Suprapubic skin (tissue), 4 donors: ENCODE results near the gene CIB4. TPM values are rescaled to one million over a fixed set of nuclear protein-coding genes. Genes with fewer than 3 reads are reported as not detected.

Experiments
- DNase-seq, 2 donors: peaks; one replicate each; pipeline ENCODE4 v3.0.0-alpha.2; 2019; ENCODE audit warnings: low spot score in 2 of 2
- H3K27ac ChIP-seq: fragments of 200-600 bp; sonication (generic); one replicate; pipeline ENCODE4 v1.5.1; 2019
- H3K27me3 ChIP-seq: fragments of 200-600 bp; sonication (generic); one replicate; pipeline ENCODE4 v1.5.1; 2019
- H3K36me3 ChIP-seq: fragments of 200-600 bp; sonication (generic); one replicate; pipeline ENCODE4 v1.5.1; 2019
- H3K4me1 ChIP-seq: fragments of 200-600 bp; sonication (generic); one replicate; pipeline ENCODE4 v1.5.1; 2019
- H3K4me3 ChIP-seq: fragments of 200-600 bp; sonication (generic); one replicate; pipeline ENCODE4 v1.5.1; 2019; ENCODE audit warnings: mild to moderate bottlenecking
- H3K9me3 ChIP-seq: fragments of 200-600 bp; sonication (generic); one replicate; pipeline ENCODE4 v1.5.1; 2019
- EP300 ChIP-seq: sonication (generic); formaldehyde crosslinking; IDR thresholded peaks from one replicate; pipeline ENCODE4 v1.6.1; 2017; ENCODE audit warnings: antibody characterized with exemption
- POLR2A ChIP-seq, 2 donors: fragments of 450-650 bp; IDR thresholded peaks; one replicate each; pipeline ENCODE4 v1.6.1; 2017; ENCODE audit warnings: antibody characterized with exemption in 2 of 2, mild to moderate bottlenecking in 2 of 2, moderate library complexity in 2 of 2
- POLR2AphosphoS5 ChIP-seq, 3 donors: sonication (generic); formaldehyde crosslinking; IDR thresholded peaks; one replicate each; pipeline ENCODE4 v1.6.1; 2017; ENCODE audit warnings: antibody characterized with exemption in 3 of 3
- WGBS: methylation state at CpG from one replicate; pipeline ENCODE4 v1.1.5; 2018; 5-methylcytosine and 5-hydroxymethylcytosine counted together
- total RNA-seq, 4 donors: library from RNA; depleted of rRNA; stranded (reverse); fragments of >200 nt; gene quantifications; one replicate each; pipeline ENCODE4 v1.1.0, GENCODE V29; 2016
- TF ChIP-seq, protein P1 (sequence below), 2 donors: fragments of 200-600 bp in 1 of 2; fragments of 450-650 bp in 1 of 2; sonication (generic) in 1 of 2; IDR thresholded peaks; one replicate each; pipeline ENCODE4 v1.5.1; 2016 to 2019; ENCODE audit warnings: antibody characterized with exemption in 2 of 2, mild to moderate bottlenecking in 1 of 2, moderate library complexity in 1 of 2

CIB4 gene
- total RNA-seq, 4 donors from 2014 or later, result not detected

- peaks cover 27% of the 10 kb centered on the region for H3K27me3 ChIP-seq
Measured at GRCh38 chr2:26621469-26622199, 19.5 kb downstream of the CIB4 start.

GRCh38 chr2:26620031-26620605, 21.0 kb downstream of the CIB4 start:
- Histone ChIP-seq H3K4me3 (no peak overlapping the region), H3K9me3 (no peaks in the 10 kb centered on the region), H3K27me3 (peaks cover 34% of the 10 kb centered on the region), H3K27ac (no peak overlapping the region), H3K4me1 (no peaks in the 10 kb centered on the region), H3K36me3 (no peaks in the 10 kb centered on the region)
- 65% methylated on average over 13 of the region's 14 CpGs for WGBS
- TF ChIP-seq, protein P1, sequence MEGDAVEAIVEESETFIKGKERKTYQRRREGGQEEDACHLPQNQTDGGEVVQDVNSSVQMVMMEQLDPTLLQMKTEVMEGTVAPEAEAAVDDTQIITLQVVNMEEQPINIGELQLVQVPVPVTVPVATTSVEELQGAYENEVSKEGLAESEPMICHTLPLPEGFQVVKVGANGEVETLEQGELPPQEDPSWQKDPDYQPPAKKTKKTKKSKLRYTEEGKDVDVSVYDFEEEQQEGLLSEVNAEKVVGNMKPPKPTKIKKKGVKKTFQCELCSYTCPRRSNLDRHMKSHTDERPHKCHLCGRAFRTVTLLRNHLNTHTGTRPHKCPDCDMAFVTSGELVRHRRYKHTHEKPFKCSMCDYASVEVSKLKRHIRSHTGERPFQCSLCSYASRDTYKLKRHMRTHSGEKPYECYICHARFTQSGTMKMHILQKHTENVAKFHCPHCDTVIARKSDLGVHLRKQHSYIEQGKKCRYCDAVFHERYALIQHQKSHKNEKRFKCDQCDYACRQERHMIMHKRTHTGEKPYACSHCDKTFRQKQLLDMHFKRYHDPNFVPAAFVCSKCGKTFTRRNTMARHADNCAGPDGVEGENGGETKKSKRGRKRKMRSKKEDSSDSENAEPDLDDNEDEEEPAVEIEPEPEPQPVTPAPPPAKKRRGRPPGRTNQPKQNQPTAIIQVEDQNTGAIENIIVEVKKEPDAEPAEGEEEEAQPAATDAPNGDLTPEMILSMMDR (IDR thresholded peaks at IDR 0.05), result no peak
- TF ChIP-seq POLR2AphosphoS5 (IDR thresholded peaks at IDR 0.05) (no peak), POLR2A (IDR thresholded peaks at IDR 0.05) (no peak), EP300 (no peak)
- DNase-seq, result peak; percentile 24 to 71

More at GRCh38 chr2:26621469-26622199, 19.5 kb downstream of the CIB4 start:
- H3K27ac ChIP-seq, result no peak overlapping the region
- no peaks in the 10 kb centered on the region for H3K4me1 ChIP-seq
- TF ChIP-seq EP300 (no peak), POLR2AphosphoS5 (IDR thresholded peaks at IDR 0.05) (no peak), POLR2A (IDR thresholded peaks at IDR 0.05) (no peak)
- TF ChIP-seq, protein P1 (IDR thresholded peaks at IDR 0.05), result no peak
- no peak for DNase-seq
- WGBS, result 94% methylated on average over 5 of the region's 5 CpGs
- no peak overlapping the region for H3K4me3 ChIP-seq
- H3K36me3 ChIP-seq, result no peaks in the 10 kb centered on the region
- H3K9me3 ChIP-seq, result no peaks in the 10 kb centered on the region

- TF ChIP-seq POLR2A (IDR thresholded peaks at IDR 0.05) (no peak), EP300 (no peak), POLR2AphosphoS5 (IDR thresholded peaks at IDR 0.05) (no peak)
- TF ChIP-seq, protein P1 (IDR thresholded peaks at IDR 0.05), result no peak
- H3K4me1 ChIP-seq, result peaks cover 3% of the 10 kb centered on the region
- WGBS, result 67% methylated on average over 8 of the region's 8 CpGs
- no peak overlapping the region for H3K4me3 ChIP-seq
- peak; percentile 22 to 44 for DNase-seq
- H3K27ac ChIP-seq, result no peak overlapping the region
- H3K27me3 ChIP-seq, result peaks cover 34% of the 10 kb centered on the region
- H3K36me3 ChIP-seq, result no peaks in the 10 kb centered on the region
- H3K9me3 ChIP-seq, result no peaks in the 10 kb centered on the region
Measured at GRCh38 chr2:26619521-26619951, 21.6 kb downstream of the CIB4 start.

DNA sequence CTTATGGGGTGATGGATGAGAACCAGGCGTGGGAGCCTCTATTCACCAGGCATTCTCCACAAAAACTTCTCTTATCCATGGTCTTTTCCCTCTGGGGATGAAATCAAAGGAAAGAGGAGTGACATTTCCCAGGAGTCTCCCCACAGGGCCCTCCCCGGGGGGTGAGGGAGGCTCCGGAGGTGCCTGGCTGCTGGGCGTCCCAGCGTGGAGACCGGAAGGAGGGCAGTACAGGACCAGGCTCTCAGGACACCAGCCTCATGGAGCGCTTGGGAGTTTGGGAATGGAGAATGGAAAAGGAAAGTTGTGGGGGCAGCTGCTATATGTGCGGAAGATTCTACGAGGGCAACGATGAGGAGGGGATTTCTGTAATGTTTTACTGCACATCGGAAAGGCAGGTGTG, 22.1 kb downstream of the CIB4 start:
- peak in 1 of 2 donors; percentile 57 for DNase-seq
- Histone ChIP-seq H3K4me1 (peaks cover 7% of the 10 kb centered on the region), H3K27me3 (peaks cover 34% of the 10 kb centered on the region), H3K36me3 (no peaks in the 10 kb centered on the region), H3K4me3 (no peak overlapping the region), H3K27ac (no peak overlapping the region), H3K9me3 (no peaks in the 10 kb centered on the region)
- WGBS, result 77% methylated on average over 11 of the region's 11 CpGs
- TF ChIP-seq EP300 (no peak), POLR2AphosphoS5 (IDR thresholded peaks at IDR 0.05) (no peak), POLR2A (IDR thresholded peaks at IDR 0.05) (no peak)
- TF ChIP-seq, protein P1 (IDR thresholded peaks at IDR 0.05), result no peak

GRCh38 chr2:26618611-26619010, 22.6 kb downstream of the CIB4 start:
- H3K4me3 ChIP-seq, result no peak overlapping the region
- H3K36me3 ChIP-seq, result no peaks in the 10 kb centered on the region
- DNase-seq, result peak; percentile 32 to 41
- no peaks in the 10 kb centered on the region for H3K9me3 ChIP-seq
- H3K27ac ChIP-seq, result no peak overlapping the region
- no CpG with 5 or more reads among the region's 10 CpGs for whole genome bisulfite sequencing
- TF ChIP-seq POLR2AphosphoS5 (IDR thresholded peaks at IDR 0.05), result no peak
- TF ChIP-seq, protein P1 (IDR thresholded peaks at IDR 0.05), result no peak
- TF ChIP-seq POLR2A (IDR thresholded peaks at IDR 0.05), result no peak
- TF ChIP-seq EP300, result no peak
- H3K4me1 ChIP-seq, result peaks cover 8% of the 10 kb centered on the region
- peaks cover 34% of the 10 kb centered on the region for H3K27me3 ChIP-seq
